ENCODE measurements around the gene NCKAP5.

The NCKAP5 gene

DNA sequence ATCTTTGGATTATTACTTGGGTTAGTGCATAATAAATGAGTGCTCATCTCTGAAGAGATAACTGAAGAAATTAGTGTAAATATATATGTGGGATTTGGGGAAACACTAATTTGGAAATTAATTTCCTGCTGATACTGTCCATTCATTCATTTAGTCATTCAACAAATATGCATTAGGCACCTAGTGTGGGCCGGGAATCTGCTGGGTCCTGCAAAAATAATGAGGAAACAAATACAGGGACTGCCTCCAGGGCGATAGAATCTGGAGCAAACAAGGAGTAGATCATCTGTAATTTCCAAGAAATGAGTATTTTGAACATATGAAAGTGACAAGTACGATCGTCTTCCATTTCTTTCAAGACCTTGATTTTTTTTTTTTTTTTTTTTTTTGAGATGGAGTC is 694.5 kb downstream of the NCKAP5 start:
- TF ChIP-seq RAD21 (IDR thresholded peaks at IDR 0.05; ENCODE audit: low read depth), result no peak
- TF ChIP-seq NFIC (IDR thresholded peaks at IDR 0.05), result no peak
- TF ChIP-seq, protein P1, sequence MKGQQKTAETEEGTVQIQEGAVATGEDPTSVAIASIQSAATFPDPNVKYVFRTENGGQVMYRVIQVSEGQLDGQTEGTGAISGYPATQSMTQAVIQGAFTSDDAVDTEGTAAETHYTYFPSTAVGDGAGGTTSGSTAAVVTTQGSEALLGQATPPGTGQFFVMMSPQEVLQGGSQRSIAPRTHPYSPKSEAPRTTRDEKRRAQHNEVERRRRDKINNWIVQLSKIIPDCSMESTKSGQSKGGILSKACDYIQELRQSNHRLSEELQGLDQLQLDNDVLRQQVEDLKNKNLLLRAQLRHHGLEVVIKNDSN (IDR thresholded peaks at IDR 0.05), result no peak
- no peak for TF ChIP-seq TAF1 (IDR thresholded peaks at IDR 0.05; ENCODE audit: low read depth)

GRCh38 chr2:132871831-132872230 is 696.4 kb downstream of the NCKAP5 start:
- TF ChIP-seq CREB1 (IDR thresholded peaks at IDR 0.05; ENCODE audit: low read depth), result no peak
- TF ChIP-seq RAD21 (IDR thresholded peaks at IDR 0.05; ENCODE audit: low read depth), result no peak
- no peak for TF ChIP-seq EGR1 (IDR thresholded peaks at IDR 0.05)
- no peak for TF ChIP-seq ZBTB7A (IDR thresholded peaks at IDR 0.05; ENCODE audit: low read depth)
- TF ChIP-seq YY1 (IDR thresholded peaks at IDR 0.05; ENCODE audit: low read depth), result no peak
- no peak for TF ChIP-seq MAX (IDR thresholded peaks at IDR 0.05)
- TF ChIP-seq, protein P1 (IDR thresholded peaks at IDR 0.05), result no peak
- no peak for TF ChIP-seq NFIC (IDR thresholded peaks at IDR 0.05)
- no peak for TF ChIP-seq REST (IDR thresholded peaks at IDR 0.05; ENCODE audit: low read depth)
- TF ChIP-seq TAF1 (IDR thresholded peaks at IDR 0.05; ENCODE audit: low read depth), result no peak
- no peak for TF ChIP-seq TEAD4 (IDR thresholded peaks at IDR 0.05)
- TF ChIP-seq CEBPB (IDR thresholded peaks at IDR 0.05), result no peak
- TF ChIP-seq EP300 (IDR thresholded peaks at IDR 0.05; ENCODE audit: borderline replicate concordance), result no peak
- TF ChIP-seq TCF12 (IDR thresholded peaks at IDR 0.05; ENCODE audit: low read depth), result no peak

DNA sequence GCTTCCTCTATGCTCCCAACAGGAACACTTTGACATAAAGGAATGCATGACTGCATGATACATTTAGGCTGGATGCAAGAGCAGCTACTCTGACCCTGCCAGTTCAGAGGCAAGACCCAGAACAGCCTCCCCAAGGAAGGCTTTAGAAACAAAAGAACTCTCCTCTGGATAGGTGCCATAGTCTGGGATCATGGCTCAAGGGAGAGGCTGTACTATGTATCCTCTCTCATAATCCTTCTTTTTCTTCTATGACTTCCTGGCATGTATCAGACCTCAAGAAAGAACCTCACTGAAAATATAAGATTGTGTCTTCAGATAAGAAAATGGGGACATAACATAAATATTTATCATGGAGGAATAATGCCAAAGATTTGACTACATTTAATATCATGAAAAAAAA is 704.3 kb downstream of the NCKAP5 start:
- TF ChIP-seq REST (IDR thresholded peaks at IDR 0.05; ENCODE audit: low read depth) (no peak), TAF1 (IDR thresholded peaks at IDR 0.05; ENCODE audit: low read depth) (no peak), CREB1 (IDR thresholded peaks at IDR 0.05; ENCODE audit: low read depth) (no peak), ZBTB7A (IDR thresholded peaks at IDR 0.05; ENCODE audit: low read depth) (no peak)

DNA sequence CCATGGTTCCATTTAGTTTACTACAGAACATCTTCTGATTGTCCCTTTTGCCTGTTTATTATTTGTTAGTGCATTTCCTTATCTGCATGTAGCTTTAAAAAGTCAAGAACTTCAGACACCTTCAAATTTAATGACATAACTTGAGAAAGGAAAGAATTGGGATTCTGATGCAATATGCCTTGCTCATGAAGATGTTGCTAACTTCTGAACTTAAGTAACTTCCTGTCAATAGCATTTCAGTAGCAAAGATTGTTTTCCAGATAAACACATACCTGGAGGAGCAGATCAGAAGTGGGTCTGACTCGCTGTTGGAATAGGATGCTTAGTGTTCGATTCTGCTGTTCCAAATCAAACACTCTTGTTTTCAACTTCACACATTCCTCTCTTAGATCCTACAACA is 708.0 kb downstream of the NCKAP5 start:
- TF ChIP-seq EP300 (IDR thresholded peaks at IDR 0.05; ENCODE audit: borderline replicate concordance), result no peak
- no peak for TF ChIP-seq EGR1 (IDR thresholded peaks at IDR 0.05)
- no peak for TF ChIP-seq CREB1 (IDR thresholded peaks at IDR 0.05; ENCODE audit: low read depth)
- TF ChIP-seq YY1 (IDR thresholded peaks at IDR 0.05; ENCODE audit: low read depth), result no peak
- no peak for TF ChIP-seq CEBPB (IDR thresholded peaks at IDR 0.05)
- TF ChIP-seq MAX (IDR thresholded peaks at IDR 0.05), result no peak
- TF ChIP-seq NFIC (IDR thresholded peaks at IDR 0.05), result no peak
- TF ChIP-seq, protein P1 (IDR thresholded peaks at IDR 0.05), result no peak
- TF ChIP-seq TAF1 (IDR thresholded peaks at IDR 0.05; ENCODE audit: low read depth), result no peak
- no peak for TF ChIP-seq RAD21 (IDR thresholded peaks at IDR 0.05; ENCODE audit: low read depth)
- TF ChIP-seq TCF12 (IDR thresholded peaks at IDR 0.05; ENCODE audit: low read depth), result no peak

DNA sequence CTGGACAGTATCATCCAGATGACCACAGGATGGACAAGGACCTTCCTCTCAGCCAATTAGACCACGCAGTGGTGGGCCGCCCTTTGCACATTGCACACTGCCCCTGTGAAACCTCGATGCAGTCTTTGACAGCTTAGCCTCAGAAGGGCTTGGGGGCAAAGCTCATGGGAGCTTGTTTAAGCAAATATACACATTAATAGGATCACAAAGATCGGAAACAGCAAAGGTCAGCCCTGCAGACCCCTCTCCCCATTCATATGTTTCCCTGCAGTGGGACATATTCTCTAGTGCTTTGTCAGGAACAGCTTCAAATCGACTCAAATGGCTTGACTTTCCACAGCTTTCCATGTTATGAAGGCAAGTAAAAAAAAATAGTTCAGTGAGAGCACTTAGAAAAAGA is 708.7 kb downstream of the NCKAP5 start:
- no peak for TF ChIP-seq REST (IDR thresholded peaks at IDR 0.05; ENCODE audit: low read depth)
